Keratinocyte (primary cell): ENCODE results near the gene MAP3K6.
A peak's percentile ranks its signal among the peaks of the same experiment; 100 is the strongest.

Source experiments
- CTCF ChIP-seq, 3 experiments: IDR thresholded peaks in 1 of 3; conservative IDR thresholded peaks in 1 of 3; optimal IDR thresholded peaks in 1 of 3; 2 replicates in 2 of 3; 3 replicates in 1 of 3; pipeline versions ENCODE3 to v1.5.1; 2011; ENCODE audit warnings: low read length in 3 of 3, mild to moderate bottlenecking in 3 of 3, moderate library complexity in 2 of 3, control low read depth in 1 of 3, inconsistent platforms in 1 of 3; ENCODE audit not compliant: insufficient read depth in 2 of 3; ENCODE audit errors: extremely low read depth in 1 of 3
- EZH2 ChIP-seq: IDR thresholded peaks from one replicate; pipeline ENCODE4 v1.6.1; 2012; ENCODE audit warnings: inconsistent platforms, mild to moderate bottlenecking, low read length, moderate library complexity

- TF ChIP-seq CTCF (optimal IDR thresholded peaks at IDR 0.05 in 1 of 3, IDR thresholded peaks at IDR 0.05 in 1 of 3, conservative IDR thresholded peaks at IDR 0.05 in 1 of 3; ENCODE audit: extremely low read depth in 1 of 3, insufficient read depth in 2 of 3, low read length in 3 of 3) (peak in 2 of 3 experiments; percentile 26 to 59), EZH2 (no peak)
These were observed at the start of gene MAP3K6 for GRCh38 chr1:27366411-27367159.
